Right lobe of liver (tissue), 6 donors: ENCODE results near the gene KMT5C. TPM values are rescaled to one million over a fixed set of nuclear protein-coding genes. Genes with fewer than 3 reads are reported as not detected.

ENCODE experiments used
- ATAC-seq, 4 donors: fragments of 200-7000 bp; cut with Tn5 transposase; one replicate each; pipeline ENCODE4 v1.9.1; 2020; ENCODE audit warnings: mild to moderate bottlenecking in 4 of 4, moderate library complexity in 4 of 4
- DNase-seq, 3 donors: peaks; one replicate each; pipeline ENCODE4 v3.0.0-alpha.2; 2020
- H3K27ac ChIP-seq, 3 donors: fragments of 200-600 bp; one replicate each; pipeline ENCODE4 v1.8.0; 2022
- H3K27me3 ChIP-seq, 2 donors: fragments of 200-600 bp; one replicate each; pipeline ENCODE4 v1.8.0; 2022
- H3K36me3 ChIP-seq, 4 donors: fragments of 200-600 bp; sonication (generic) in 1 of 4; one replicate each; pipeline versions ENCODE4 v1.5.1 to v1.8.0; 2017 to 2022; ENCODE audit warnings: control low read depth in 1 of 4
- H3K4me1 ChIP-seq, 4 donors: fragments of 200-600 bp; sonication (generic) in 1 of 4; one replicate each; pipeline versions ENCODE4 v1.5.1 to v1.8.0; 2017 to 2022; ENCODE audit warnings: control low read depth in 1 of 4
- H3K4me3 ChIP-seq, 3 donors: fragments of 200-600 bp; one replicate each; pipeline ENCODE4 v1.8.0; 2022
- H3K9me3 ChIP-seq, 4 donors: fragments of 200-600 bp; sonication (generic) in 1 of 4; one replicate each; pipeline versions ENCODE4 v1.5.1 to v1.8.0; 2017 to 2022; ENCODE audit warnings: control low read depth in 1 of 4
- POLR2A ChIP-seq: fragments of 450-650 bp; IDR thresholded peaks from one replicate; pipeline ENCODE4 v1.6.1; 2017; ENCODE audit warnings: antibody characterized with exemption, mild to moderate bottlenecking
- whole genome bisulfite sequencing: methylation state at CpG from one replicate; pipeline ENCODE4 v1.1.6; 2018; ENCODE audit warnings: low coverage, low lambda C conversion rate; ENCODE audit not compliant: insufficient coverage; ENCODE audit errors: missing lambda C conversion rate; 5-methylcytosine and 5-hydroxymethylcytosine counted together
- intact Hi-C, 2 donors: fragments of 100-400 bp; cut with DNase I; formaldehyde crosslinking; loops; one replicate each; pipeline versions ENCODE4 v1.11.2 to v1.14.1; 2022
- total RNA-seq, 6 experiments: library from RNA; depleted of rRNA in 2 of 6; stranded (reverse); fragments of >200 nt in 2 of 6; fragmentation: NEBNext Ultra II Directional in 3 of 6; extraction: Animal tissue kit (Norgen Biotek cat#: 25700) in 3 of 6; gene quantifications; one replicate each; pipeline versions ENCODE4 v1.1.0 to v1.2.4, GENCODE V29; 2016 to 2023
- TF ChIP-seq, protein P1 (sequence below), 4 donors: fragments of 200-600 bp in 3 of 4; fragments of 450-650 bp in 1 of 4; IDR thresholded peaks; one replicate each; pipeline versions ENCODE4 v1.5.1 to v1.8.0; 2016 to 2022; ENCODE audit warnings: antibody characterized with exemption in 4 of 4, mild to moderate bottlenecking in 2 of 4
- donor health status: DM: no; HTN: yes; CAD: no.
- donor health status: DM: no; HTN: no; CAD: no.
- donor health status: DM: no; HTN: no; CAD: no.
- donor health status: DM: no; HTN: yes; CAD: no.
- donor health status: DM: no; HTN: yes; CAD: no.

KMT5C gene
- total RNA-seq, 6 experiments from 2014 or later = 2.3 to 5.3 (median 3.7) TPM

DNA sequence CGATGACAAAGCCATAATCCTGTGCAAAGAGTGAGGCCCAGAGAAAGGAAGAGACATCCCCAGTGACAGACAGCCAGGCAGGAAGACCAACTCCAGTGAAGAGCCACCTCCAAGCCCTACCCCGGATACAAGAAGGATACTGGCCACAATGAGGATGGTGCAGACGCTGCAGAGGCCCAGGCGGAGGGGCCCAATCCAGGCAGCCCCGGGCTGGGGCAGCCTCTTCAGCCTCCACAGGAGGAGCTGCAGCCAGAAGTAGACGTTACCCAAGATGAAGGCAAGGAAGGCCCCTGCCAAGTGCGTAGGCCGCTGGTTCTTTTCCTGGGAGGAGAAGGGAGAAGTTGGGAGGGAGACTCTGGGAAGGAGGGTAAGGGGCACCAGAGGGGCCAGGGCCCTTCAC lies 23.0 kb upstream of the KMT5C start:
- DNase-seq (no peak), ATAC-seq (no peak)
- intact Hi-C loops = no loop called here
- 92% methylated on average over 4 of the region's 8 CpGs for WGBS
- H3K9me3 ChIP-seq = no peaks in the 10 kb centered on the region
- no peak overlapping the region for H3K27ac ChIP-seq
- no peaks in the 10 kb centered on the region for H3K27me3 ChIP-seq
- TF ChIP-seq, protein P1, sequence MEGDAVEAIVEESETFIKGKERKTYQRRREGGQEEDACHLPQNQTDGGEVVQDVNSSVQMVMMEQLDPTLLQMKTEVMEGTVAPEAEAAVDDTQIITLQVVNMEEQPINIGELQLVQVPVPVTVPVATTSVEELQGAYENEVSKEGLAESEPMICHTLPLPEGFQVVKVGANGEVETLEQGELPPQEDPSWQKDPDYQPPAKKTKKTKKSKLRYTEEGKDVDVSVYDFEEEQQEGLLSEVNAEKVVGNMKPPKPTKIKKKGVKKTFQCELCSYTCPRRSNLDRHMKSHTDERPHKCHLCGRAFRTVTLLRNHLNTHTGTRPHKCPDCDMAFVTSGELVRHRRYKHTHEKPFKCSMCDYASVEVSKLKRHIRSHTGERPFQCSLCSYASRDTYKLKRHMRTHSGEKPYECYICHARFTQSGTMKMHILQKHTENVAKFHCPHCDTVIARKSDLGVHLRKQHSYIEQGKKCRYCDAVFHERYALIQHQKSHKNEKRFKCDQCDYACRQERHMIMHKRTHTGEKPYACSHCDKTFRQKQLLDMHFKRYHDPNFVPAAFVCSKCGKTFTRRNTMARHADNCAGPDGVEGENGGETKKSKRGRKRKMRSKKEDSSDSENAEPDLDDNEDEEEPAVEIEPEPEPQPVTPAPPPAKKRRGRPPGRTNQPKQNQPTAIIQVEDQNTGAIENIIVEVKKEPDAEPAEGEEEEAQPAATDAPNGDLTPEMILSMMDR (IDR thresholded peaks at IDR 0.05) = no peak
- no peak for TF ChIP-seq POLR2A
- no peaks in the 10 kb centered on the region for H3K36me3 ChIP-seq
- no peaks in the 10 kb centered on the region for H3K4me1 ChIP-seq
- H3K4me3 ChIP-seq = no peak overlapping the region

DNA sequence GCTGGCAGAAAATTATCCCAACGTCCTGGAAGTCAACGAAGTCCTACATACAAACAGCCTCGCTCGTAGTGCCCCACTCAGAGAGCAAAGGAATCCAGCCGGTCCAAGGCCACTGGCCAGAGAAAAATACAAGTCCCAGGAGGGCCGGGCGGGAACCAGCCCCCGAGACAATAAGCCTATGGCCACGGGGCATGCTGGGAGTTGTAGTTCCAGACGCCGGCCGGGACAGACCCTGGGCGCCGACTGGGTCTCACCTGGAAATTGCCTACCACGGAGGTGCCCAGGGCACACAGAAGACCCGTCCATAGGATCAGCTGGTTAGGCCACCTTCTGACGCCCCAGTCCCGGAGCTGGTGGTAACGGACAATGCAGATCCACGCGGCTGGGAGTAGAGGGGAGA lies 19.9 kb upstream of the KMT5C start:
- Histone ChIP-seq H3K27me3 (no peaks in the 10 kb centered on the region), H3K36me3 (no peaks in the 10 kb centered on the region), H3K9me3 (no peaks in the 10 kb centered on the region), H3K4me1 (no peaks in the 10 kb centered on the region), H3K27ac (no peak overlapping the region), H3K4me3 (no peak overlapping the region)
- ATAC-seq = peak; percentile 22 to 42 (median 31)
- TF ChIP-seq POLR2A = no peak
- TF ChIP-seq, protein P1 (IDR thresholded peaks at IDR 0.05) = no peak
- intact Hi-C loops = no loop called here
- no peak for DNase-seq
- WGBS = 32% methylated on average over 12 of the region's 21 CpGs

DNA sequence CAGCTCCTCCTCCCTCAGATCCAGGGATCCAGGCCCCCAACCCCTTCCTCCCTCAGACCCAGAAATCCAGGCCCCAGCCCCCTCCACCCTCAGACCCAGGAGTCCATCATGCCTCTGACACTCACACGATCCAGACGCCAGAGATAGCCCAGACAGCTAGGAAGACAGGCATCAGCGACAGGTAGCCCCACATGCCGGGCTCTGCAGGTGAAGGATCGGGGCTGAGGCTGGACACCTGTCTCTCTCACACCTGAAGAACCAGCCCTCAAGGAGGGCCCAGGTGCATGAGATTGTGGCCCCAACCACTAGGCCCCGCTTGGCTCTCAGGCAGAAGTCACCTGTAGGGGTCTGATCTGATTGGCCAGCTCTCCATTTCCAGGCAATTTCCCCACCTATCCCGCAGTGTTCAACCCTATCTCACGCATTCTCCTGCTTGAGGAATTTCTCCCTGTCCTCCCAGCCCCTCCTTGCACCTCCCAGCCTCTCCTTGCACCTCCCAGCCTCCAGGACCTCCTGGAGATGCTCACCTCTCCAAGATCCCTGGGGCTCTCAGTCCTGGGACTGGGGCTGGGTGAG lies 18.7 kb upstream of the KMT5C start:
- TF ChIP-seq, protein P1 (IDR thresholded peaks at IDR 0.05) = no peak
- TF ChIP-seq POLR2A = no peak
- 86% methylated on average over 4 of the region's 8 CpGs for WGBS
- Histone ChIP-seq H3K4me1 (no peaks in the 10 kb centered on the region), H3K4me3 (no peak overlapping the region), H3K9me3 (no peaks in the 10 kb centered on the region), H3K27ac (no peak overlapping the region), H3K27me3 (no peaks in the 10 kb centered on the region), H3K36me3 (no peaks in the 10 kb centered on the region)
- DNase-seq = no peak
- intact Hi-C loops = no loop called here
- ATAC-seq = no peak

DNA sequence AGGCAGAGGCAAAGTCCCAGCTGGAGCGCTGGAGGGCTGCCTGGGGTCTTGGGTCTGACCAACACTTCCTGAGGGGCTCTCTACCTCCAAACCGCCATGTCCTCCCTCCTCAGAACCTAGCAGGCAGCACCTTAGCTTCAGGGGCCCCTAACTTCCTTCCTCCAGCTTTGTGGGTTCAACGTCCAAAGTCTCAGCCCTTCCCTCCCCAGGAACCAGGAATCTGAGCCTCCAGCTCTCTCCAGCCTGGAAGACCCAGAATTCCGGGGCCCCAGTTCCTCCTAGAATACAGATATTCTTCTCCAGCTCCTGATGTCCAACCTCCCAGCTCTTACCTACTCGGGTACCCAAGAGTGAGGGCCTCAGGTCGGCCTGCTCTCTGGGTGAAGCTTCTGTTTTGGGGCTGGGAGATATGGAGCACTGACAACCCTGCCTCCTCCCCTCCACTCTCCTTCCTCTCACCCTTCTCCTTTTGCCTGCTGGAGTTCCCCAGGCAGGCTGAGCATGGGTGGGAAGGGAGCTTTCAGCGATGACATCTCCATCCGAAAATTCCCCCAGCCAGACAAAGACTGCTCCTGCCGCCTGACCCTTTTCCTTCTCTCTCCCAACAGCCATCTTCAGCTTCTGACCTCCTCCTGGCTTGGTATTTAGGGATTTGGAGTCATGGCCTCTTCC lies 18.1 kb upstream of the KMT5C start:
- intact Hi-C loops = no loop called here
- H3K4me1 ChIP-seq = no peaks in the 10 kb centered on the region
- H3K36me3 ChIP-seq = no peaks in the 10 kb centered on the region
- H3K4me3 ChIP-seq = no peak overlapping the region
- H3K9me3 ChIP-seq = no peaks in the 10 kb centered on the region
- DNase-seq = no peak
- TF ChIP-seq, protein P1 (IDR thresholded peaks at IDR 0.05) = no peak
- no peak for TF ChIP-seq POLR2A
- no peak for ATAC-seq
- H3K27me3 ChIP-seq = no peaks in the 10 kb centered on the region
- 51% methylated on average over 3 of the region's 9 CpGs for WGBS
- no peak overlapping the region for H3K27ac ChIP-seq
